Endothelial cell of umbilical vein (primary cell): ENCODE measurements around the gene GSG1L. TPM values are rescaled to one million over a fixed set of nuclear protein-coding genes. Genes with fewer than 3 reads are reported as not detected.

Source experiments
- BruUV-seq: library from RNA; stranded (reverse); fragments of 400-500 nt; replicated peaks from 2 replicates; lab custom pipeline; 2021; lab: Mats Ljungman, UMichigan
- CTCF ChIA-PET: fragments of 300-600, 350-600 bp; sonication (Branson Sonifier 250); formaldehyde crosslinking; loops from one replicate; lab custom pipeline; 2021; ENCODE audit warnings: antibody characterized with exemption, inconsistent platforms; lab: Charles Lee
- POLR2A ChIA-PET: fragments of 300-600, 350-600 bp; sonication (Branson Sonifier 250); formaldehyde crosslinking; loops from one replicate; lab custom pipeline; 2021; ENCODE audit warnings: antibody characterized with exemption, inconsistent platforms; lab: Charles Lee
- DNase-seq: peaks from one replicate; pipeline ENCODE4 v3.0.0-alpha.2; 2011; ENCODE audit warnings: low read depth, low spot score
- FAIRE-seq: peaks from 2 replicates; lab custom pipeline; 2011; peaks lifted over from hg19 to GRCh38; lab: Jason Lieb, UNC
- H2AFZ ChIP-seq: 2 replicates; pipeline ENCODE4 v1.6.0; 2012; ENCODE audit warnings: low read depth, low read length, control low read depth, inconsistent platforms
- H3K27ac ChIP-seq: 2 replicates; pipeline ENCODE4 v1.5.1; 2011; ENCODE audit warnings: low read depth, mild to moderate bottlenecking, control low read depth, low read length, moderate library complexity; ENCODE audit not compliant: insufficient read depth
- H3K27me3 ChIP-seq, 2 experiments: 2 replicates each; pipeline versions ENCODE4 v1.6.0 to v1.6.1; 2011; ENCODE audit warnings: low read length in 2 of 2, mixed read lengths in 1 of 2; ENCODE audit not compliant: control insufficient read depth in 2 of 2, insufficient read depth in 2 of 2
- H3K36me3 ChIP-seq, 2 experiments: 2 replicates in 1 of 2; 3 replicates in 1 of 2; pipeline ENCODE4 v1.5.1; 2011; ENCODE audit warnings: low read length in 2 of 2, mild to moderate bottlenecking in 1 of 2, moderate library complexity in 1 of 2; ENCODE audit not compliant: control insufficient read depth in 2 of 2, insufficient read depth in 2 of 2; ENCODE audit errors: extremely low read depth in 1 of 2
- H3K4me1 ChIP-seq: 3 replicates; pipeline ENCODE4 v1.5.1; 2011; ENCODE audit warnings: mild to moderate bottlenecking, low read length; ENCODE audit not compliant: control insufficient read depth, insufficient read depth; ENCODE audit errors: extremely low read depth
- H3K4me2 ChIP-seq: 2 replicates; pipeline ENCODE4 v1.6.1; 2011; ENCODE audit warnings: low read length, control low read depth, mixed read lengths; ENCODE audit not compliant: insufficient read depth
- H3K4me3 ChIP-seq, 3 experiments: fragments of 200-600 bp in 1 of 3; sonication (generic), shearing (Covaris generic) in 1 of 3; replicated peaks in 1 of 3; 2 replicates each; pipeline ENCODE4 v1.5.1; 2011 to 2016; ENCODE audit warnings: control low read depth in 3 of 3, low read length in 3 of 3, mild to moderate bottlenecking in 2 of 3, inconsistent platforms in 1 of 3, low read depth in 1 of 3, moderate library complexity in 1 of 3; ENCODE audit not compliant: insufficient read depth in 1 of 3
- H3K79me2 ChIP-seq: 2 replicates; pipeline ENCODE4 v1.6.0; 2012; ENCODE audit warnings: low read length, inconsistent platforms; ENCODE audit not compliant: control insufficient read depth, insufficient read depth
- H3K9ac ChIP-seq: replicated peaks from 2 replicates; pipeline ENCODE3; 2011; ENCODE audit warnings: low read length, control low read depth; ENCODE audit not compliant: insufficient read depth; ENCODE audit errors: extremely low read depth
- H3K9me1 ChIP-seq: replicated peaks from 3 replicates; pipeline ENCODE4 v1.6.0; 2011; ENCODE audit warnings: mild to moderate bottlenecking, low read length; ENCODE audit not compliant: control insufficient read depth, insufficient read depth; ENCODE audit errors: extremely low read depth
- H3K9me3 ChIP-seq: replicated peaks from 2 replicates; pipeline ENCODE4 v1.5.1; 2012; ENCODE audit warnings: low read length, inconsistent platforms; ENCODE audit not compliant: control insufficient read depth, insufficient read depth
- H4K20me1 ChIP-seq: replicated peaks from 2 replicates; pipeline ENCODE3; 2011; ENCODE audit warnings: mild to moderate bottlenecking, low read length; ENCODE audit not compliant: control insufficient read depth, insufficient read depth; ENCODE audit errors: extremely low read depth
- CTCF ChIP-seq, 2 donors: IDR thresholded peaks; 1 replicate in 1 of 2; 2 replicates in 1 of 2; pipeline ENCODE4 v1.5.1; 2011; ENCODE audit warnings: low read length in 2 of 2, mild to moderate bottlenecking in 2 of 2, moderate library complexity in 2 of 2, control low read depth in 1 of 2, inconsistent platforms in 1 of 2, low read depth in 1 of 2; ENCODE audit not compliant: insufficient read depth in 1 of 2; ENCODE audit errors: extremely low read depth in 1 of 2
- EZH2 ChIP-seq: IDR thresholded peaks from 2 replicates; pipeline ENCODE4 v1.6.1; 2012; ENCODE audit warnings: borderline replicate concordance, low read depth, mild to moderate bottlenecking, moderate library complexity, low read length, inconsistent platforms; ENCODE audit not compliant: severe bottlenecking
- FOS ChIP-seq: IDR thresholded peaks from 2 replicates; pipeline ENCODE4 v1.6.1; 2011; ENCODE audit warnings: mild to moderate bottlenecking, low read length, moderate library complexity, borderline replicate concordance; ENCODE audit not compliant: insufficient read depth
- GATA2 ChIP-seq: IDR thresholded peaks from 2 replicates; pipeline ENCODE4 v1.7.0; 2011; ENCODE audit warnings: low read depth, mild to moderate bottlenecking, moderate library complexity, mixed read lengths, low read length; ENCODE audit not compliant: insufficient read length, insufficient read depth
- JUN ChIP-seq: IDR thresholded peaks from 2 replicates; pipeline ENCODE4 v1.6.1; 2011; ENCODE audit warnings: borderline replicate concordance, low read depth; ENCODE audit not compliant: insufficient read length, insufficient read depth
- MAX ChIP-seq: IDR thresholded peaks from 2 replicates; pipeline ENCODE4 v1.6.1; 2011; ENCODE audit not compliant: insufficient read depth, insufficient read length
- MYC ChIP-seq: IDR thresholded peaks from one replicate; pipeline ENCODE4 v1.6.1; 2011; ENCODE audit warnings: mild to moderate bottlenecking, low read depth, low read length
- POLR2A ChIP-seq: IDR thresholded peaks from 2 replicates; pipeline ENCODE4 v1.6.1; 2012; ENCODE audit warnings: low read depth, mild to moderate bottlenecking, control low read depth, low read length
- POLR2AphosphoS5 ChIP-seq: IDR thresholded peaks from 2 replicates; pipeline ENCODE4 v1.6.1; 2012; ENCODE audit warnings: low read depth, mild to moderate bottlenecking, control low read depth, low read length, moderate library complexity; ENCODE audit not compliant: insufficient read depth
- dilution Hi-C: fragments of 300-500 bp; cut with MboI; formaldehyde crosslinking; loops from one replicate; pipeline ENCODE4 v1.15.0; 2019; ENCODE audit warnings: low sequenced_read_pairs; ENCODE audit not compliant: extremely low pct_ligation_motif_present
- intact Hi-C: fragments of 100-400 bp; cut with micrococcal nuclease; formaldehyde crosslinking; loops from one replicate; pipeline ENCODE4 v1.10.0; 2022
- polyA plus RNA-seq, 4 experiments: library from polyadenylated mRNA; depleted of rRNA in 3 of 4; stranded (reverse) in 3 of 4; unstranded in 1 of 4; fragments of >200 nt; gene quantifications; 2 replicates each; pipeline versions ENCODE4 v1.2.1 to v1.2.3, GENCODE V29; 2011 to 2012; ENCODE audit warnings: missing spikeins in 1 of 4
- total RNA-seq: library from RNA; stranded (reverse); gene quantifications from 2 replicates; pipeline ENCODE4 v1.2.3, GENCODE V29; 2021

The GSG1L gene
- total and polyA plus RNA-seq, 2 donors (not counting 3 experiments of a cell fraction or from before 2014, with no cell fraction given), result 0.06 TPM; not detected in 1

- Histone ChIP-seq H4K20me1 (no peaks in the 10 kb centered on the region), H3K9me1 (no peaks in the 10 kb centered on the region), H3K9ac (no peak overlapping the region), H3K4me3 (no peak overlapping the region), H2AFZ (no peak overlapping the region), H3K4me1 (no peaks in the 10 kb centered on the region), H3K4me2 (no peak overlapping the region), H3K79me2 (no peaks in the 10 kb centered on the region), H3K27me3 (peaks cover 0 to 3% of the 10 kb centered on the region in 2 experiments), H3K27ac (no peak overlapping the region), H3K36me3 (no peaks in the 10 kb centered on the region), H3K9me3 (no peaks in the 10 kb centered on the region)
- TF ChIP-seq JUN (no peak), POLR2A (no peak), CTCF (IDR thresholded peaks at IDR 0.05; ENCODE audit: extremely low read depth in 1 of 2, insufficient read depth in 1 of 2, low read depth in 1 of 2, low read length in 2 of 2) (no peak), MAX (no peak), FOS (no peak), EZH2 (no peak), MYC (no peak), GATA2 (no peak), POLR2AphosphoS5 (no peak)
- FAIRE-seq (no peak), DNase-seq (no peak)
- BruUV-seq, result no TSS peak
- ChIA-PET POLR2A (no interaction called here), CTCF (no interaction called here)
- intact Hi-C loops, result no loop called here
- dilution Hi-C loops, result no loop called here
Observed at GRCh38 chr16:27849621-27850020, 213.9 kb downstream of the GSG1L start.
